HEK293T (cell line): ENCODE measurements around the gene FGG.

ENCODE experiments used
- CTCF ChIA-PET: fragments of 350-600 bp; formaldehyde crosslinking; extraction: SDS; loops from one replicate; lab custom pipeline; 2021; ENCODE audit warnings: antibody characterized with exemption, inconsistent platforms; lab: Yijun Ruan, JAX
- POLR2A ChIA-PET: fragments of 350-600 bp; formaldehyde crosslinking; extraction: SDS; loops from one replicate; lab custom pipeline; 2020; ENCODE audit warnings: antibody characterized with exemption, inconsistent platforms; lab: Yijun Ruan, JAX
- DNase-seq: peaks from one replicate; pipeline ENCODE4 v3.0.0; 2012; ENCODE audit warnings: mixed read lengths; ENCODE audit errors: extremely low spot score
- ARNT ChIP-seq: fragments of 450-650 bp; IDR thresholded peaks from 2 replicates; pipeline ENCODE4 v1.6.1; 2017; ENCODE audit warnings: mild to moderate bottlenecking
- BHLHE40 ChIP-seq: fragments of 450-650 bp; IDR thresholded peaks from 2 replicates; pipeline ENCODE4 v1.6.1; 2016; ENCODE audit warnings: mild to moderate bottlenecking, moderate library complexity, borderline replicate concordance
- CTBP1 ChIP-seq: fragments of 450-650 bp; IDR thresholded peaks from 2 replicates; pipeline ENCODE4 v1.6.1; 2016; ENCODE audit warnings: borderline replicate concordance
- ELF4 ChIP-seq: fragments of 450-650 bp; IDR thresholded peaks from 2 replicates; pipeline ENCODE4 v1.6.1; 2017; ENCODE audit warnings: antibody characterized with exemption
- FOXA1 ChIP-seq: fragments of 450-650 bp; IDR thresholded peaks from 2 replicates; pipeline ENCODE4 v1.6.1; 2016; ENCODE audit warnings: mild to moderate bottlenecking
- FOXK2 ChIP-seq: fragments of 450-650 bp; IDR thresholded peaks from 2 replicates; pipeline ENCODE4 v1.6.1; 2016; ENCODE audit warnings: mild to moderate bottlenecking
- FOXM1 ChIP-seq: fragments of 450-650 bp; IDR thresholded peaks from 2 replicates; pipeline ENCODE4 v1.6.1; 2017; ENCODE audit warnings: mild to moderate bottlenecking, borderline replicate concordance
- HDGF ChIP-seq: fragments of 450-650 bp; IDR thresholded peaks from 2 replicates; pipeline ENCODE4 v1.6.1; 2017; ENCODE audit warnings: antibody characterized with exemption, borderline replicate concordance
- L3MBTL2 ChIP-seq: fragments of 450-650 bp; conservative IDR thresholded peaks from 2 replicates; pipeline ENCODE4 v1.6.1; 2016; ENCODE audit warnings: mild to moderate bottlenecking
- LEF1 ChIP-seq: fragments of 450-650 bp; IDR thresholded peaks from 2 replicates; pipeline ENCODE4 v1.6.1; 2017; ENCODE audit warnings: mild to moderate bottlenecking, borderline replicate concordance
- NFRKB ChIP-seq: fragments of 450-650 bp; IDR thresholded peaks from 2 replicates; pipeline ENCODE4 v1.6.1; 2016; ENCODE audit warnings: mild to moderate bottlenecking, moderate library complexity
- SP1 ChIP-seq: fragments of 450-650 bp; IDR thresholded peaks from 2 replicates; pipeline ENCODE4 v1.6.1; 2017
- SUZ12 ChIP-seq: fragments of 450-650 bp; IDR thresholded peaks from 2 replicates; pipeline ENCODE4 v1.6.1; 2016; ENCODE audit warnings: mild to moderate bottlenecking
- TARDBP ChIP-seq: fragments of 450-650 bp; IDR thresholded peaks from 2 replicates; pipeline ENCODE4 v1.6.1; 2016
- ZNF384 ChIP-seq: fragments of 450-650 bp; IDR thresholded peaks from 2 replicates; pipeline ENCODE4 v1.6.1; 2016
- TF ChIP-seq, protein P1 (sequence below): fragments of 450-650 bp; IDR thresholded peaks from 2 replicates; pipeline ENCODE4 v1.6.1; 2016

Gene FGG

GRCh38 chr4:154616731-154617130, 4.3 kb upstream of the FGG start:
- ChIA-PET CTCF (no interaction called here), POLR2A (interaction anchor here (1.3 kb wide), 1 partner anchor 67 kb away, joined by 5 read pairs; the partner anchor contains the start of gene PLRG1)
- no peak for DNase-seq
- TF ChIP-seq, protein P1, sequence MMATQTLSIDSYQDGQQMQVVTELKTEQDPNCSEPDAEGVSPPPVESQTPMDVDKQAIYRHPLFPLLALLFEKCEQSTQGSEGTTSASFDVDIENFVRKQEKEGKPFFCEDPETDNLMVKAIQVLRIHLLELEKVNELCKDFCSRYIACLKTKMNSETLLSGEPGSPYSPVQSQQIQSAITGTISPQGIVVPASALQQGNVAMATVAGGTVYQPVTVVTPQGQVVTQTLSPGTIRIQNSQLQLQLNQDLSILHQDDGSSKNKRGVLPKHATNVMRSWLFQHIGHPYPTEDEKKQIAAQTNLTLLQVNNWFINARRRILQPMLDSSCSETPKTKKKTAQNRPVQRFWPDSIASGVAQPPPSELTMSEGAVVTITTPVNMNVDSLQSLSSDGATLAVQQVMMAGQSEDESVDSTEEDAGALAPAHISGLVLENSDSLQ: no peak
- no peak for TF ChIP-seq HDGF
- no peak for TF ChIP-seq FOXA1

DNA sequence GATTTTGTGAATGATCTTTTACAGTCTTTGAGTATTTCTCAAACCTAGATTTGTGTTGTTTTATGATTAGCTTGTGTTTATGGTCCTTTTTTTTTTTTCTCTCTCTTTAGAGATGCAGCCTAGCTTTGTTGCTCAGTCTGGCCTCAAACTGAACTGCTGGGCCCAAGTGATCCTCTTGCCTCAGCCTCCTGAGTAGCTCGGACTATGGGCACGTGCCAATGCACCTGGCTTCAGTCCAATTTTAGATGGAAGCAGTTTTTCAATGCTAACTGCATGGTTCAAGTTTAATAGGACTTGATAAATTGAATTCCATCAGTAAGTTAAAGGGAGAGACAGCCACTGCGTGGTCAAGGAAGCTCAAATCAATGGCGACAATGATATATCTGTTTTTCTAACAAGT, 3.8 kb upstream of the FGG start:
- ChIA-PET POLR2A (interaction anchor here (1.3 kb wide), 1 partner anchor 66 kb away, joined by 5 read pairs; the partner anchor contains the start of gene PLRG1), CTCF (no interaction called here)

DNA sequence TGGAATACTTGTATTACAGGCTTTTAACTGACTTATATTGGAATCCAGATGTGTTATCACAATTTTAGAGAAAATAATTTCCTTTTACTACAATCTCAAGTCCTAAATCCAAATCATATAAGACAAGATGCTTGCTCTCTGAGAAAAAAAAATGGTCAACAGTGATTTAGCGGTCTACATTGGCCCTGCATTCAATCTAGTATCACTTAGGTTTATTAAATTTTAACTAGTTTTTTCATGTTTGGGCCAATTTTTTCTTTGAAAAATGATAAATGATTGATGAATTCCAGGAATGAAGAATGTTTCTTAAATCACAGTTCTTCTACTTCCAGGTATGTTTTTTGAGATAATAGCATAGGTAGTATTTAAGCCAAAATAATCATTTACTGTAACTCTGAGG, 2.8 kb upstream of the FGG start:
- DNase-seq: no peak
- ChIA-PET POLR2A (no interaction called here), CTCF (no interaction called here)
- TF ChIP-seq NFRKB (no peak), ZNF384 (no peak), FOXA1 (no peak), SP1 (no peak), TARDBP (no peak)
- TF ChIP-seq, protein P1: no peak

More for the DNA sequence above, 3.8 kb upstream of the FGG start:
- no peak for DNase-seq
- TF ChIP-seq NFRKB (no peak), FOXM1 (no peak), TARDBP (no peak), ARNT (no peak), SP1 (no peak), HDGF (no peak), BHLHE40 (no peak), ZNF384 (no peak), LEF1 (no peak), L3MBTL2 (no peak), ELF4 (no peak), CTBP1 (no peak), FOXA1 (no peak), SUZ12 (no peak)

DNA sequence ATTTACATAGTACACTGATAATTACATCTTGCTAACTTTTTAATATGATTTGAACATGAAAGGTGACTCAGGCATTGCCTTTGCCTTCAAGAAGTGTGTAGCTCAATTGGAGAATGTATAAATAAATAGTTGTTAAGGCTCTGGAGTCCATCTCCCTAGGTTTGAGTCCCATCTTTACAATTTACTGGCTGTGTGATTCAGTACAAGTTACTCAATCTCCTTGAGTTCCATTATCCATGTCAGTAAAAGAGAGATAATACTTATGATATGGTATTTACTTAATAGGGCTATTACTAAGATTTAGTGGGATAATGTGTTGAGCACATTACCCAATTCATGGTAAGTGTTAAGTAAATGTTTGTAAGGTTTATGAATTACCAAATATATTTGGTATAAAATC, 1.9 kb upstream of the FGG start:
- no peak for DNase-seq
- POLR2A ChIA-PET: no interaction called here
- TF ChIP-seq ELF4: no peak
- no peak for TF ChIP-seq SUZ12
- no peak for TF ChIP-seq LEF1
- CTCF ChIA-PET: interaction anchor here (1.4 kb wide), 1 partner anchor 62 kb away, joined by 3 read pairs; no protein-coding TSS in a partner anchor

DNA sequence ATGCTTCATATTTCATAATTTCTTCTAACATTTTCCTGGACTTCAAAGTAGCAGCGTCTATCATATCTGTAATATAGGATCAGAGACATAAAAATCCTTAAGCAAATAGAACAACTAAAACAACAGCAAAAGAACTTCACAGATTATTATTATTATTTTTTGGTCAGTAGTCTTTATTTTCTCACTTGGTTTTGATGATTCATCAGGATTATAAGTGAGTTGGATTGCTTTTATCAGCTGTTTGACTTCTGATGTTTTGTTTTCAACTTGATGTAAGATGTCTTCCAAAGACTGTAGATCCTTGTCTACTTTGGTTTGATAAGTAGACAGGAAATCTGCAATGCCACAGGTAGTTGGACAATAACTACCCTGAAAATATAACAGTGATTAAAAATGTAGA, 623 bp downstream of the FGG start:
- CTCF ChIA-PET: interaction anchor here (0.6 to 1.7 kb wide), 3 partner anchors 10 to 53 kb away, joined by 3 to 5 read pairs (median 4); no protein-coding TSS in a partner anchor
- no peak for TF ChIP-seq CTBP1
- TF ChIP-seq, protein P1: no peak
- no peak for TF ChIP-seq FOXK2
- TF ChIP-seq FOXM1: no peak
- no peak for TF ChIP-seq HDGF
- TF ChIP-seq NFRKB: no peak
- TF ChIP-seq BHLHE40: no peak
- no peak for TF ChIP-seq ARNT
- no peak for TF ChIP-seq L3MBTL2
- no peak for TF ChIP-seq ZNF384
- TF ChIP-seq ELF4: no peak
- TF ChIP-seq TARDBP: no peak
- TF ChIP-seq SUZ12: no peak
- no peak for DNase-seq
- POLR2A ChIA-PET: interaction anchor here (2.1 kb wide), 1 partner anchor 62 kb away, joined by 10 read pairs; the partner anchor contains the start of gene PLRG1

DNA sequence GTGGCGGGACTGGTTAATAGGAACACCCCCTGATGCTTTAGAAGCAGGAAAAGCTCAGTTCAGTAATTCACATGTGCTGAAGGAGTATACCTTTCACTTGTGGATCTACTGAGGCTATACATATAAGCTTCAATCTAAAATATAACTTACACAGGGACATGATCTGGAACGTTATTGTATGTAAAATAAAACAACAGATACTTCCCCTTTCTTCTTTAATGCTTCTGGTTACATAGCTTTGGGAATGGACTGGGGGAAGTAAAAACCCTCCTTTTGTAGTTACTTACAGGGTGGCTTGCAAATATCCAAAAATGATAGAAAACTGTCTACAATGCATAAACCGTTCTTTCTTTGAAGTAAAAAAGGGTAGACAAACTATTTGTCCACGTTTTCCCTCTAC, 1.9 kb downstream of the FGG start:
- no peak for DNase-seq
- ChIA-PET CTCF (interaction anchor here (0.6 kb wide), 1 partner anchor 237 kb away, joined by 3 read pairs; no protein-coding TSS in a partner anchor), POLR2A (no interaction called here)
- TF ChIP-seq ARNT (no peak), SUZ12 (no peak), ZNF384 (no peak), L3MBTL2 (no peak), SP1 (no peak)

- no peak for TF ChIP-seq FOXM1
- no peak for TF ChIP-seq L3MBTL2
- no peak for TF ChIP-seq SP1
- TF ChIP-seq ZNF384: no peak
- TF ChIP-seq TARDBP: no peak
- POLR2A ChIA-PET: interaction anchor here (0.8 kb wide), 1 partner anchor 193 kb away, joined by 3 read pairs; no protein-coding TSS in a partner anchor
- DNase-seq: no peak
- CTCF ChIA-PET: interaction anchor here (0.6 to 0.8 kb wide), 3 partner anchors 50 to 118 kb away, joined by 3 read pairs; no protein-coding TSS in a partner anchor
Observed at GRCh38 chr4:154609532-154609931, 2.9 kb downstream of the FGG start.
